HG03025 (cell line): Measurements from ENCODE around the gene STARD3NL.
"Not testable (repeated sequence)": the region's sequence is repeated elsewhere in the genome, so short reads cannot be mapped to it uniquely, and the experiment has no call there.

Source experiments
- ATAC-seq: cut with Tn5 transposase; IDR thresholded peaks from one replicate; pipeline ENCODE4 v1.9.1; 2021; ENCODE audit warnings: mild to moderate bottlenecking, moderate library complexity; ENCODE audit not compliant: unreplicated experiment, low FRiP score

The STARD3NL gene, protein sequence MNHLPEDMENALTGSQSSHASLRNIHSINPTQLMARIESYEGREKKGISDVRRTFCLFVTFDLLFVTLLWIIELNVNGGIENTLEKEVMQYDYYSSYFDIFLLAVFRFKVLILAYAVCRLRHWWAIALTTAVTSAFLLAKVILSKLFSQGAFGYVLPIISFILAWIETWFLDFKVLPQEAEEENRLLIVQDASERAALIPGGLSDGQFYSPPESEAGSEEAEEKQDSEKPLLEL

GRCh38 chr7:38178004-38178694 is at the start of gene STARD3NL:
Gene STARD3NL (plus strand): TSS chr7:38178245. CDS start chr7:38207505, 29,260 bp downstream.
- ATAC-seq, result peak; percentile 99

GRCh38 chr7:38129162-38129561 is 48.9 kb upstream of the STARD3NL start:
- ATAC-seq, result no peak

- no peak for ATAC-seq
Measured at GRCh38 chr7:38129579-38129978, 48.5 kb upstream of the STARD3NL start.

GRCh38 chr7:38138171-38138570 is 39.9 kb upstream of the STARD3NL start:
- ATAC-seq, result no peak

DNA sequence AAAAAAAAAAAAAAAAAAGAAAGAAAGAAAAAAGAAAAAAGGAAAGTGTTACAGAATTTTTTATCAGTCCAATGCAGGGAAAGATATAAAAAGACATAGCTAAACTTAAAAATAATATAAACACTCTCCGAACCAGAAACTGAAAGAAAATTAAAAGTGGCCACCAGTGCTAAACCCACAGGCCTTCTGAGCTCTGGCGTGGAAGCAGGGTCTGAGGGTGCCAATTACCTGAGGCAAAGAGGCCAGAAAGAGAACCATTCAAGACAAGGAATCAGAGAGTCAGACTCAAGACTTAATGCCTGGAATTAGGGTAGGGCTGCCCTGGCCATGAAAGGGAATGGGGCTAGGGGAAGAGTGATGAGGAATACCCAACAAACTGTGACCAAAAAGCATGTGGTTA is 36.9 kb upstream of the STARD3NL start:
- no peak for ATAC-seq

DNA sequence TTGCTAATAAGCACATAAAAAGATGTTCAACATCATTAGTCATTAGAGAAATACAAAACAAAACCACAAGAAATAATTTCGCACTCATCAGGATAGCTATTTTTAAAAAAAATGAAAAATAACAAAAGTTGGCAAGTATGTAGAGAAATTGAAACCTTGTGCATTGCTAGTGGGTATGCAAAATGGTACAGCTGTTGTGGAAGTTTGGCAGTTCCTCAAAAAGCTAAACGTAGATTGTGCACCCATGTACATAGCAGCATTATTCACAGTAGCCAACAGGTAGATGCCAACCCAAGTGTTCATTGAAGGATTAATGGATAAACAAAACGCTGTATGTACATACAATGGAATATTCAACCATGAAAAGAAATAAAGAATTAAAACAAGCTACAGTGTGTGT is 35.3 kb upstream of the STARD3NL start:
- ATAC-seq, result peak; percentile 86

DNA sequence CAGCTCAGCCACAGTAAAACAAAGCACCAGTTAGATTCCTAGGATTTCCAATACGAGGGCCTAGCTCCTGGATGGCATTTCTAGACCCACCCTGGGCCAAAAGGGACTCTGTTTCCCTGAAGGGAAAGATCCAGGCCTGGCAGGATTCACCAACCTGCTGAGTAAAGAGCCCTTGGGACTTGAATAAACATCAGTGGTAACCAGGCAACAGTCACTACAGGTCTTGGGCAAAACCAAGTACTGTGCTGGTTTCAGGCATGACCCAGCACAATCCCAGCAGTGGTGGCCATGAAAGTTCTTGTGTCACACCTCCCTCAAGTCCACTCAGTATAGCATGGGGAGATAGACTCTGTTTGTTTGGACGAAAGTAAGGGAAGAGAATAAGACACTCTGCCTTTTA is 31.0 kb upstream of the STARD3NL start:
- no peak for ATAC-seq

GRCh38 chr7:38151556-38151955 is 26.5 kb upstream of the STARD3NL start:
- no peak for ATAC-seq

GRCh38 chr7:38153515-38153914 is 24.5 kb upstream of the STARD3NL start:
- ATAC-seq, result no peak

GRCh38 chr7:38154278-38154677 is 23.8 kb upstream of the STARD3NL start:
- no peak for ATAC-seq

DNA sequence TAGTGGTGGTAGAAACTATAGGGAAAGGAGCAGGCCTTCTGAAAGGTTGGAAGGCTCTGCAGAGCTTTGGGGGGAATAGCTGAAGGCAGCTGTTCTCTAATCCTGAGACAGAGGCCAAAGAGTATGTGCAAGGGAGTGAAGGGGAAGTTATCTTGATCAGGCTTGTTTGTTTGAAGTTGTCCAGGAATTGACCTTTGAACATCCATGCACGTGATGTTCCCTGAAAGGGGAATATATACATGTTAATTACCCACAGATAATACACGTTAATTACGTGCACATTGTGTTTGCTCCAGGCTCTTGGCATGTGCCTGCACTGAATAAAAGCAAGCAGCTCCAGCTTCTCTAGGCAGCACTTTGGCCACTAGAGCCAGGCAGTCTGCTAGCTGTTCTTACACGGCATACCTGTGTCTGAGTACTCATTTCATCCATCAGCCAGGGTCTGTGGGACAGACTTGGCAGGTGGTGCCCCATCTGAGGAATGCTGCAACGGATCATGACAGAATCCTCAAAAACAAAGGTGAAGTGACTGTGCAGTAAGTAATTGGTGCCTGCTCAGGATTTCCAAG is 18.0 kb upstream of the STARD3NL start:
- ATAC-seq, result no peak

DNA sequence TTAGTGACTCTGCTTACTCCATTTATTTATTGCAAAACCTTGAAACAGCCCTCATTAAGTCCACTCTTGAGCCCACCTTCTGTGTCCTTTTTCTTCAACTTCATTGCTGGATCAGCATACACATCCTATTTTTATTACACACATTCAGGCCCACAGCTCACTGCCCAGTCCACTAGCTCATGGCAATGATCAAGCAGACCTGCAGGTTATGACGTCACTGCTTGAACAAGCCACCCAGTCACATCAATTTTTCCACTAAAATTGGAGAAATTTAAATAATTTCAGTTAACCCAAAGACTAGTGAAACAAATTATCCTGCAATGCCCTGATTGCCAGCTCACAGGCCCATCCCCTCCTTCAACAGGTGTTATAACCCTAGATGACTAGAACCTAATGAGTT is 16.0 kb upstream of the STARD3NL start:
- no peak for ATAC-seq

DNA sequence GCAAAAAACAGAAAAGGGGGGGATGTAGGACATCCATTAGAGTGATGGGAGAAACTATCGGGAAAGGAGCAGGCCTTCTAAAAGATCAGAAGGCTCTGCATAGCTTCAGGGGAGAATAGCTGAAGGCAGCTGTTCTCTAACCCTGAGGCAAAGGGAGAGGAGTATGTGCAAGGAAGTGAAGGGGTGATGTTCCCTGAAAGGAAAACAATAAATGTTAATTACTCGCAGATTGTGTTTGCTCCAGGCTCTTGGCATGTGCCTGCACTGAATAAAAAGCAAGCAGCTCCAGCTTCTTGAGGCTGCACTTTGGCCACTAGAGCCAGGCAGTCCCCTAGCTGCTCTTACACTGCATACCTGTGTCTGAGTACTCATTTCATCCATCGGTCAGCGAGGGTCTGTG is 14.4 kb upstream of the STARD3NL start:
- no peak for ATAC-seq

GRCh38 chr7:38168890-38169570 is 9.0 kb upstream of the STARD3NL start:
- no peak for ATAC-seq

DNA sequence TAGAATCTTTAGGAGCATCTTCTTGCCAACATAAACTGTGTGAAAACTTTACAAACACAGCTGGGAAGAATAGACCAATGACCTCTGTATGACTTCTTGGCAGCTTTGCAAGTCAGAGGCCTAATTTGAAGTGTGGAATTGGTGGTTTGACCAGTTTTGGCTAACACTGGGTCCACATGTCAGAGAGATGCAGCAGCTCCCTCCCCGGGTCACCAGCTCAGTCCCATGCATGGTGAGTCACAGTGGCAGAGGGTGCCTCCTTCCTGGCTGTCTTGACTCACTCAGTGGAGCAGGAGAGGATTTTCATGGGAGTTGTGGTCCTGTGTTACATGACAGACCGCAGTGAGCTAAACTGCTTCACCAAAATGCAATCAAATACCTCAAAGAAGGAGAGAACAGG is 8.2 kb upstream of the STARD3NL start:
- ATAC-seq, result no peak

DNA sequence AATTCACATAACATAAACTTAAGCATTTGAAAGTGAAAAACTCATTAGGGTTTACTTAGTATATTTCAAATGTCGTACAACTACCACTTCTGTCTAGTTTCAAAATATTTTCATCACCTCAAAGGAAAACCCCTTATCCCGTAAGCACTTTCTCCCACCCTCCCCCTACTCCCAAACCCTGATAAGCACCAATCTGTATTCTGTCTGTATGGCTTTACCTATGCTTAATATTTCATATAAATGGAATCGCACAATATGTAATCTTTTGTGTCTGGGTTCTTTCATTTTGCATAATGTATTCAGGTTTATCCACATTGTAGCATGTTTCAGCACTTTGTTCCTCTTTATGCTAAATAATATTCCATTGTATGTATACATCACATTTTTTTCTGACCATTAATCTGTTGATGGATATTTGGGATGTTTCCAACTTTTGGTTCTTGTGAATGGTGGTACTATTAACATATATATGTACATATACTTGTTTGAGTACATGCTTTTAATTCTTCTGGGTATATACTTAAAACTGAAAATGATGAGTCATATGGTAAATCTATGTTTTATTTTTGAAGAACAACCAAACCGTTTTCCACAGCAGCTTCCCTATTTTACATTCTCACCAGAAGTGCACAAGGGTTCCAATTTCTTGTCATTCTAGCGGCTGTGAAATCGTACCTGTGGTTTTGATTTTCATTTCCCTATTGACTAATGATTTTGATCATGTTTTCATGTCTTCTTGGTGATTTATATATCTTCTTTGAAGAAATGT is 6.2 kb upstream of the STARD3NL start:
- ATAC-seq, result peak; percentile 50

GRCh38 chr7:38175547-38175946 is 2.5 kb upstream of the STARD3NL start:
- not testable (repeated sequence) for ATAC-seq

DNA sequence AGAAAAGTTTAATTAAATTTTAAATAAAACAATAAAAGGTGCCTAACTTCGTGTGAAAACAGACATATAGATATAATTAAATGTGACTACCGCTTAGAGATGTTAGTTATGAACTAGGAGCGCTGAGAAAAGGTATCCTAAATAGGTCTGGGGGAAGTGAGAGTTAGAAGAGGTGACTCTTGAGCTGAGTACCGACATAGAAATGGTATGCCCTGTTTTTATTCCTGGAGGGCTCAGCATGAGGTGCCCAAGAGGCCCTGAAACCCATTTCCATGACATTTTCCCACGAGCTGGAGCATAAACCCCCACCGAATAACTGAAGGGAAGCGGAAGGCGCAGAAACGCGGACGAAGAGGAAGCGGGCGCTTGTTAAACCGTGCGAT is 433 bp upstream of the STARD3NL start:
- ATAC-seq, result peak; percentile 1

DNA sequence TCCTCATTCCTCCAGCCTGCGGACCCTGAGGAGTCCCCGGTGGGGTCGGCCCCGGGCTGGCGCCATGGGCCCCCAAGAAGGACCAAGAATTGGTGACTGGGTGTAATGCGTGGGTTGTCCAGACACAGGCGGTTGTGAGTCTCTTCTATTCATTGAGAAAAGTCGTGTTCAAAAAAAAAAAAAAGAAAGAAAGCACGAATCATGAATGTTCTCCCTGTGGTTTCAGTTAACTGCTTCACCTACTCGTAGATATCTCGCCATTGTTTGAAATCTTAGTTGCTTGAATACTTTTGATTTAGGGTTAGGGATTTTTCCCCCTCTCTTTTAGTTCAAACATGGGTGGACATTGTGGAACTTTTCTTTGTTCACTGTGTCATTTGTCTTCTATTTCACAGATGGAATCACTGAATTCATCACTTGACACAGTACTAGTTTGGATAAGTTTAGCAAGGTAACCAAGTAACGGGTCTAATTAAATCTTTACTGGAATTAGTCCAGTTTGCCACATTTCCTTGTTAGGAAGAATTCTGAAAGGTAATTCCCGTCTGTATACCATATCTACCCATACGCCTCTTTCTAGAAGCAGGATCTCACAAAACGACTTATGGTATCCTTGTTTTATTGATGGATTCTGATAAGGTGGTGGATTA is 775 bp downstream of the STARD3NL start:
- peak; percentile 41 for ATAC-seq

DNA sequence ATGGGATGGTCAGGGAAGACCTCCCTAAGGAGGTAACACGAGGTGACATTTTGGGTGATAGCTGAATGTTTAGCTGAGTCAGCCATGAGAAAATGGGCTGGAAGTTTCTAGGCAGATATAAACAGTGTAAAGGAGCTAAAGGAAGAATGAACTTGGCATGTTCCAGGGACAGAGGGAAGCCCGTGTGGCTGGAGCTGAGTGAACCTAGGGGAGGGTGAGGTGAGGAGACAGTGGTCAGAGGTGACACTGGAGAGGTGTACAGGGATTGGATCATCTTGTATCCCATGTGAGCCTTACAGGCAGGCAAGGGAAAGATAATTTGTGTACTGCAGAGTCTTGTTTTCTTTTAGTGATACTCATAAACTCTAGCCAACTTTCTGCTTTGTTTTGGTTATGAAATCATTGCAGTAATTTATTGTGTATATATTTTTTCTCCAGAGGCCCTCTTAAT is 1.8 kb downstream of the STARD3NL start:
- no peak for ATAC-seq
